ENCODE data around the gene DUOXA1. TPM values are rescaled to one million over a fixed set of nuclear protein-coding genes. Genes with fewer than 3 reads are reported as not detected.

DUOXA1 gene
- total RNA-seq, 1 donor from 2014 or later = 6.6 TPM

- H3K4me3 Mint-ChIP-seq = no peak overlapping the region
These were observed 40.2 kb upstream of the DUOXA1 start for GRCh38 chr15:45169608-45170480.

GRCh38 chr15:45168751-45169551, 39.3 kb upstream of the DUOXA1 start:
- H3K4me3 Mint-ChIP-seq = no peak overlapping the region
- TF ChIP-seq CTCF (IDR thresholded peaks at IDR 0.05; ENCODE audit: unreplicated experiment) = no peak
- H3K9me3 Mint-ChIP-seq = no peaks in the 10 kb centered on the region
- peaks cover 29% of the 10 kb centered on the region for H3K4me1 Mint-ChIP-seq
- H3K36me3 Mint-ChIP-seq = no peaks in the 10 kb centered on the region
- H3K27ac Mint-ChIP-seq = peak overlapping the region; percentile 80
- DNase-seq (ENCODE audit: low spot score in 2 of 2, unreplicated experiment in 2 of 2) = no peak
- no peaks in the 10 kb centered on the region for H3K27me3 Mint-ChIP-seq (ENCODE audit: low read depth)

More at GRCh38 chr15:45169608-45170480, 40.2 kb upstream of the DUOXA1 start:
- no peak for TF ChIP-seq CTCF (IDR thresholded peaks at IDR 0.05; ENCODE audit: unreplicated experiment)
- H3K36me3 Mint-ChIP-seq = no peaks in the 10 kb centered on the region
- peak overlapping the region; percentile 80 for H3K27ac Mint-ChIP-seq
- no peak for DNase-seq (ENCODE audit: low spot score in 2 of 2, unreplicated experiment in 2 of 2)
- H3K4me1 Mint-ChIP-seq = peaks cover 29% of the 10 kb centered on the region
- no peaks in the 10 kb centered on the region for H3K27me3 Mint-ChIP-seq (ENCODE audit: low read depth)
- no peaks in the 10 kb centered on the region for H3K9me3 Mint-ChIP-seq

GRCh38 chr15:45168286-45168685, 38.6 kb upstream of the DUOXA1 start:
- Mint-ChIP-seq H3K9me3 (no peaks in the 10 kb centered on the region), H3K36me3 (no peaks in the 10 kb centered on the region), H3K27ac (peak overlapping the region; percentile 91), H3K4me3 (no peak overlapping the region), H3K4me1 (peaks cover 29% of the 10 kb centered on the region), H3K27me3 (ENCODE audit: low read depth) (no peaks in the 10 kb centered on the region)
- no peak for DNase-seq (ENCODE audit: low spot score in 2 of 2, unreplicated experiment in 2 of 2)
- no peak for TF ChIP-seq CTCF (IDR thresholded peaks at IDR 0.05; ENCODE audit: unreplicated experiment)

GRCh38 chr15:45167631-45168205, 38.0 kb upstream of the DUOXA1 start:
- Mint-ChIP-seq H3K4me3 (peak overlapping the region; percentile 58), H3K27me3 (ENCODE audit: low read depth) (no peaks in the 10 kb centered on the region), H3K27ac (peak overlapping the region; percentile 91), H3K4me1 (peaks cover 34% of the 10 kb centered on the region), H3K9me3 (no peaks in the 10 kb centered on the region), H3K36me3 (no peaks in the 10 kb centered on the region)
- no peak for DNase-seq (ENCODE audit: low spot score in 2 of 2, unreplicated experiment in 2 of 2)
- no peak for TF ChIP-seq CTCF (IDR thresholded peaks at IDR 0.05; ENCODE audit: unreplicated experiment)

- Mint-ChIP-seq H3K36me3 (no peaks in the 10 kb centered on the region), H3K27ac (peak overlapping the region; percentile 91), H3K27me3 (ENCODE audit: low read depth) (no peaks in the 10 kb centered on the region), H3K4me1 (peaks cover 37% of the 10 kb centered on the region), H3K9me3 (no peaks in the 10 kb centered on the region), H3K4me3 (peak overlapping the region; percentile 58)
- DNase-seq (ENCODE audit: low spot score in 2 of 2, unreplicated experiment in 2 of 2) = peak; percentile 77 to 87
- TF ChIP-seq CTCF (IDR thresholded peaks at IDR 0.05; ENCODE audit: unreplicated experiment) = peak; percentile 35
These were observed 37.4 kb upstream of the DUOXA1 start for GRCh38 chr15:45166834-45167630.

Measured in mesothelial cell of epicardium (in vitro differentiated cells).